GM12878 (cell line): ENCODE data around the gene RCAN1.

Experiments used
- ATF3 ChIP-seq: IDR thresholded peaks from 2 replicates; pipeline ENCODE4 v1.6.1; 2011; ENCODE audit warnings: low read depth, mild to moderate bottlenecking, low read length, moderate library complexity, borderline replicate concordance; ENCODE audit errors: extremely low read depth
- CTCF ChIP-seq, 3 experiments: IDR thresholded peaks in 2 of 3; conservative IDR thresholded peaks in 1 of 3; 2 replicates each; pipeline ENCODE4 v1.5.1; 2011; ENCODE audit warnings: low read depth in 3 of 3, low read length in 3 of 3, mild to moderate bottlenecking in 3 of 3, control low read depth in 2 of 3, moderate library complexity in 2 of 3, inconsistent platforms in 1 of 3, mixed read lengths in 1 of 3; ENCODE audit not compliant: control insufficient read depth in 2 of 3, insufficient read depth in 1 of 3; ENCODE audit errors: extremely low read depth in 1 of 3
- EP300 ChIP-seq, 2 experiments: fragments of 150-350 bp in 1 of 2; IDR thresholded peaks; 2 replicates each; pipeline ENCODE4 v1.6.1; 2011 to 2012; ENCODE audit warnings: low read depth in 2 of 2, low read length in 2 of 2, borderline replicate concordance in 1 of 2, improper control_type of control experiment in 1 of 2, inconsistent platforms in 1 of 2; ENCODE audit not compliant: control insufficient read depth in 1 of 2
- EZH2 ChIP-seq: IDR thresholded peaks from 2 replicates; pipeline ENCODE4 v1.6.1; 2012; ENCODE audit warnings: low read depth, mild to moderate bottlenecking, control low read depth, inconsistent platforms, low read length, borderline replicate concordance; ENCODE audit not compliant: control insufficient read depth
- GATAD2B ChIP-seq: fragments of 450-650 bp; conservative IDR thresholded peaks from 2 replicates; pipeline ENCODE4 v1.6.1; 2017; ENCODE audit warnings: low read depth, mild to moderate bottlenecking, moderate library complexity
- HCFC1 ChIP-seq: fragments of 150-350 bp; IDR thresholded peaks from 2 replicates; pipeline ENCODE4 v1.6.1; 2014; ENCODE audit warnings: low read length
- HDGF ChIP-seq: fragments of 450-650 bp; IDR thresholded peaks from 2 replicates; pipeline ENCODE4 v1.6.1; 2016; ENCODE audit warnings: antibody characterized with exemption
- MAX ChIP-seq: IDR thresholded peaks from 2 replicates; pipeline ENCODE4 v1.6.1; 2012; ENCODE audit warnings: low read depth, low read length, improper control_type of control experiment
- POLR2A ChIP-seq: IDR thresholded peaks from 2 replicates; pipeline ENCODE4 v1.6.1; 2011; ENCODE audit warnings: low read depth, mild to moderate bottlenecking, low read length
- POLR2AphosphoS5 ChIP-seq: IDR thresholded peaks from 2 replicates; pipeline ENCODE4 v1.6.1; 2011; ENCODE audit warnings: mild to moderate bottlenecking, low read length, inconsistent platforms
- TAF1 ChIP-seq: IDR thresholded peaks from 2 replicates; pipeline ENCODE4 v1.6.1; 2011; ENCODE audit warnings: mild to moderate bottlenecking, low read depth, low read length, borderline replicate concordance
- USF2 ChIP-seq: IDR thresholded peaks from 2 replicates; pipeline ENCODE4 v1.6.1; 2011; ENCODE audit warnings: low read depth, low read length, improper control_type of control experiment, borderline replicate concordance

- TF ChIP-seq CTCF (IDR thresholded peaks at IDR 0.05 in 2 of 3, conservative IDR thresholded peaks at IDR 0.05 in 1 of 3; ENCODE audit: control insufficient read depth in 2 of 3, extremely low read depth in 1 of 3, insufficient read depth in 1 of 3, low read depth in 3 of 3, low read length in 3 of 3) (no peak), USF2 (no peak), POLR2A (no peak), HDGF (no peak), ATF3 (no peak), POLR2AphosphoS5 (no peak), TAF1 (no peak), MAX (no peak), EP300 (IDR thresholded peaks at IDR 0.05; ENCODE audit: borderline replicate concordance in 1 of 2, control insufficient read depth in 1 of 2, low read depth in 2 of 2, low read length in 2 of 2) (no peak), EZH2 (no peak), GATAD2B (no peak), HCFC1 (no peak)
These were observed 71.9 kb downstream of the RCAN1 start for GRCh38 chr21:34543017-34543416.
